Ramos (cell line): ENCODE results near the gene CITED2.

Source experiments
- in situ Hi-C: fragments of 300-500 bp; cut with MboI; formaldehyde crosslinking; loops from one replicate; pipeline ENCODE4 v1.14.3; 2022; ENCODE audit warnings: low sequenced_read_pairs; ENCODE audit not compliant: unreplicated experiment

Gene CITED2

DNA sequence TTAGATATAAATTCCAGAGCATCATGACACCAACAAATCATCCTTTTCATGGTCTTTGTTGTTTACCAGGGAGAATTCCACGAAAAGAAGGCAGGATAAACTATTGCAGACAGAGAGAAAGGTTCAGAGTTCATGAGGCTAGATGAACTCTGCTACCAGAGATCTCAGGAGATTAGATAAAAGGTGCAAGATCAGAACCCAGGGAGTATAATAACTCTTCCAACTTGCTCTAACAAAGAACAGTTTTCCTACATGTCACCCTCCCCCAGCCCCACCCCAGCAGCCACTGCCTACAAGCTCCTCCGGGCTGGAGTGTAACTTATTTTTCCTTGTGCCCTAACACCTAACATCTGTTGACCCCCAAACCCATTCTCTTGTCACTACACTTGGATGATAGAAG is 13.9 kb upstream of the CITED2 start:
- in situ Hi-C loops = no loop called here

GRCh38 chr6:139386404-139386803 is 12.0 kb upstream of the CITED2 start:
- in situ Hi-C loops = no loop called here

DNA sequence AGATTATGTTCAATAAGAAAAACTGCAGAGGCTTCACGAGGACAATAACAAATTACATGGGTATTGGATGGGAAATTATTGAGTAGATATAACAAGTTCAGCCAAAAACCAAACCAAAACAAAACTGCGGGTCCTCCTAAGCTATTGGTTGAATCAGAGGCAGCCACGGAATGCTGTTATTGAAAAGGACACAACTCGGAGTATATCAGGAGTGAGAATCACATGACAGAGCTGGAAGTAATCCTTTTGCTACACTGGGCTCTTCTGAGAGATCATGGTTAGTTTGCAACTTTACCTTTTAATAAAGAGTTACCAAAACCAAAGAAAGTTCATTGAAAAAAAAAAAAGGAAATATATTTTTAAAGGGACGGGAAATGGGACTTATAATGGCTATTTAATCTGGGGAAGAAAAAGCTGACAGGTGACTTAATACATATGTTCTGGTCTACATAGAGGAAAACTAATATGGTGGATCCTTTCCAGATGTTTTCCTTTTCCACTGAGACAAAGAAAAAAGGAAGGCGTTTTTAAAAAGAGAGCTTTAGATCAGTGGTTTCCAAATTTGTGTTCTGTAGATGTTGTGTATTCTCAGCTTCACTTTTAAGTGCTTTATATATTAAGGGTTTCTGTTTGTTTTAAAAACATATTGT is 6.9 kb upstream of the CITED2 start:
- in situ Hi-C loops = no loop called here

- in situ Hi-C loops = no loop called here
Observed at GRCh38 chr6:139380611-139381010, 6.2 kb upstream of the CITED2 start.

DNA sequence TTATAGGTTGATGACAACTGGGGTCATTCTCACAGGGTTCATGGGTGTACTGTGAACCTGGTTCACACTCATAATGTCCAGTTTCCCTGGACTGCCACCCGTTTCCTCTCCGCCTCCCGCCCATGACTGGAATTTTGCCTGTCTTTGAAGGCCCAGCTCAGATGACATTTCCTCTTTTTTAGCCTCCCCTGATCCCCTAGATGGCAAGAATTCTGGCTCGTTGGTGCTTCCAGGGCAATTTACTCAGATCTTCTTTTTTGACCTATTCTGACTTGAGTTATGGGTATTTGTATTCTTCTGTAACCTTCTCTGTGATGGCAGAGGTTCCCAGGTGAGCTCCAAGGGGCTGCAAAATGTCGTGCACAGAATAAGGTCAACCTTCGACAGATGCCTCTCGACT is 5.7 kb upstream of the CITED2 start:
- in situ Hi-C loops = no loop called here

GRCh38 chr6:139378882-139379341 is 4.5 kb upstream of the CITED2 start:
- in situ Hi-C loops = no loop called here

- in situ Hi-C loops = no loop called here
Observed at GRCh38 chr6:139378226-139378625, 3.8 kb upstream of the CITED2 start.

- in situ Hi-C loops = no loop called here
Observed at GRCh38 chr6:139376604-139377218, 2.3 kb upstream of the CITED2 start.

DNA sequence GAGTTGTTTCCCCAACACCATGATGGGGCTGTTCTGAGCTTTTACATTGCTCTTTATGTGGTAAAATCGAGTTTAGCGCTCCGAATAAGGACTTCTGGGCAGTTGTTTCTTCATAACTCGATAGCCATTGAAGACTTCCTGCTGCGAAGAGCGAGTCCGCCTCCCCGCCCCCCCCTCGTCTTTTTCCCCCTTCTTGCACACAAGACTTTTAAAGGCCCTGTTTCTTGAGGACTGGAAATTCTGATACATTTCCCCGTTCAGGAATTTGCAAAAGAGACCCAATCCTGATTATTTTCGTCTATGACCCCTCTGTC is 1.5 kb upstream of the CITED2 start:
- in situ Hi-C loops = no loop called here

DNA sequence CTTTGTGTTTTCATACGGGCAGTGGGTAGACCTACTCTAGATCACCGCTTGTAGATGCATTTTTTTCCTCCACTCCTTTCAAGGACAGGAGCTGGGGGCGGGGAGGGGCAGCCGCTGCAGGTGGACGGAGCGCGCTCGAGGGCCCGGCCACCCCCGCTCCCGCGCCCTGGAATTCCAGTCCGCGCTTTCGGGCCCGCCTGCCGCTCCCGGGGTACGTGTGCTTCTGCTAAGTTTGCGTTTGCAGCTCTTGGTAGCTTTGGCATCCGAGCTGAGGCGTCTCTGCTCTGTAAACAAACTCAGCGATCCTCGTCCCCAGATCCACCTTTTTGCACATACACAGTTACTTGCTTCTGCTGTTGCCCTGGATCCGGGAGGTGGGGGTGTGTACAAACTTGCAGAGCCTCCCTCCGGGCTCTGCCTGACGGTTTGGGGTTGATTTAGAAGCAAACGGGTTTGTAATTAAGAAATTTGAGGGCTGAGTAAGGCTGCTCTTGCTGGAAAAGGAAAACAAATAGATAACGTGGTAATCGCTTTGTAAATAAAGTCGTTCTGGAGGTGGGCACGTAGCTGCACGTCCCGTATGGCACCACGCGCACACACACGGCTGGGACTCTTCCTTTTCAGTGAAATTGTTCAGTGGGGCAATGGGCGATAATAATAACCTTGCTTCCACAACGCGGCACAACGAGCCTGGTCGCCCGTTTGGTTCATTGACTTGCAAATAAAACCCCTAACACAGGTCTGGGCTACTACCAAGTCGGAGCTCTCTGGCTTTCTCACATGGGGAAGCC is 973 bp upstream of the CITED2 start:
- in situ Hi-C loops = no loop called here

DNA sequence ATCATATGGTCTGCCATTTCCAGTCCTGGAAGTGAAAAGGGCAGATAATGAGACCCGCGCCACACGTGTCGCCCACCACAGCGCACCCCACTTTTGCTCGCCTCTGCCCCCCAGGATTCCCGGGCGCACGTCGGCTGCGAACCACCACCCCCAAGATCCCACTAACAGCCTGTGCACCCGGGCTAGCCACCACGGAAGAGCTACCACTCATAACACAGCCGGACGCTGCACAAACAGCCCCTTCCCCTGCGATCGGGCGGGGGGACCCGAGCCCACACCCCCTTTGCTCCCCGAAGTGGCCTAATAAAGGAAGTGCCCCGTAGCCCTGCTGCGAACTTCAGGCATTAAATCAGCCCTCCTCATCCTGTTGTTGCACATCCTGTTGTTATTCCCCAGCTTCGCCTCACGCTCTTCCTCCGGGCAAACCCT is 506 bp downstream of the CITED2 start:
- in situ Hi-C loops = loop anchor here (25.0 kb wide), 1 partner anchor 787 kb away; no protein-coding TSS in a partner anchor

DNA sequence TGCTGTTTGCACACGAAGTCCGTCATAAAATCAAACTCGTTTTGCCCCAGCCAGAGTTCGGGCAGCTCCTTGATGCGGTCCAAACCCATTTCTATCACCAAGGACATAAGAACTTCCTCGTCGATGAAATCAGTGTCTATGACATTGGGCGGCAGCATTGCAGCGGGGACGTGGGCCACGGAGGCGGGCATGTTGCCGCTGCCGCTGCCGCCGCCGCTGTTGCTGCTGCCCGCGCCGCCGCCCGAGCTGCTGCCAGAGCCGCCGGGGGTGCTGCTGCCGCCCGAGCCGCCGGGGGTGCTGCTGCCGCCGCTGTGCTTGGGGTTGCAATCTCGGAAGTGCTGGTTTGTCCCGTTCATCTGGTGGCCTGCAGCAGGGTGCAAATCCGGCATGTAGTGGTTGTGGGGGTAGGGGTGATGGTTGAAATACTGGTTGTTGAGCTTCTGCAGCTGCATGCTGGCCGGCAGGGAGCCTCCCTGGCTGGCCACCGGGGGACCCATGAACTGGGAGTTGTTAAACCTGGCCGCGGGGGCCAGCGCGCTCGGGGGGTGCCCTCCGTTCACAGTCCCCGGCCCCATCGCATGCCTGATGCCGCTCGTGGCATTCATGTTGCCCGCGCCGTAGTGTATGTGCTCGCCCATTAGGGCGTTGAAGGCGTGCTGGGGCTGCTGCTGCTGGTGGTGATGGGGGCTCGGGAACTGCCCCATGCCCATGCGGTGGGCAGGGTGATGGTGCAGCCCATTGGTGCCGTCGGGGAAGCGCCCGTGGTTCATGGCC is 1.1 kb downstream of the CITED2 start:
- in situ Hi-C loops = loop anchor here (25.0 kb wide), 1 partner anchor 786 kb away; no protein-coding TSS in a partner anchor

- in situ Hi-C loops = loop anchor here (25.0 kb wide), 1 partner anchor 785 kb away; no protein-coding TSS in a partner anchor
Observed at GRCh38 chr6:139372326-139373153, 1.9 kb downstream of the CITED2 start.

DNA sequence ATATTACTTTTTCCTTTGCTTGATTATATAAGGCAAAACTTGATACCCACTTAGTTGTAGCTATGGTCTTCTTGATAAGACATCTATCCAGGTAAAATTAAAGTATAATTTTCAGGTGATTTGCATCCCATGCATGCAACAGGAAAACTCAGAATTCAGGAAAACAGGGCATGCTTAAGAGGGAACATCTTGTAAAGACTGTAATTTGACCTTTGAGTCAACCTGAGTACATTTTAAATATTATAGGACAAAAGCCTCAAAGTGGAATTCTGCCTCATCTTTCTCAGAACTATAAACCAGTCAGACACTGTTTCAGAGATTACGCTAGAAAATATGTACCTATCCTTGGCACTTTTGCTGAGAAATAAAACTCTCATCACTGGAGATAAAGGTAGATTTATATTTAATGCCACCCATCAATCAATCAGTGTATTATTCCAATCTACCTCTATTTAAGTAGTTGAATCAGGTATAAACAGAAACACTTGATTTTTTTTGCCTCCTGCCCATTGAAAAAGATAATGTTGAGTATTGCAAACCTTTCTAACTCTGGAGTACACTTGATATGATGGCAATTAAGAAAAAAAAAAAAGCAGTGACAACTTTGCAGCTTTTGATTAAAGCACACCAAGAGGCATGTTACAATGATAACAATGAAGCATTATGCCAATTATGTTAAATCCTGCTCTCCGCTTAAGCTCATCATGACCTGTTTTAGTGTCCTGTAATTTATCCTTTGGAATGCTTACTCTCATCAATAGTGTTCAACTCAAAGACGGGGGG is 2.8 kb downstream of the CITED2 start:
- in situ Hi-C loops = loop anchor here (25.0 kb wide), 1 partner anchor 784 kb away; no protein-coding TSS in a partner anchor

DNA sequence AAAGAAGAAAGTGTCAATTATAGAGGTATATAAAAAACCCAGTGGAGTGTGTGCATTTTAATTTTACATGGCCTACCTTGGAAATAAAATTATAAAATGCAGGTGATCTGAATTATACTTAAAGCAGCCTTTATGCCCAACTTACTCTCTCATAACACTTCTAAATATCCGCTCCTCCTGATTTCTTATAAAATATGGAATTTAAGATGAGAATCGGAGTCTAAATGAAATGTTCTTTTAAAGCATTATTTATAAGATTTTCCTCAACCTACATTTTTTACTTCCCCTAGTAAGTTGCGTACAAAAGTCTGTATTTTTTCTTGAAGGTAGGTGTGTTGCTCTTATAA is 3.5 kb downstream of the CITED2 start:
- in situ Hi-C loops = loop anchor here (25.0 kb wide), 1 partner anchor 784 kb away; no protein-coding TSS in a partner anchor

DNA sequence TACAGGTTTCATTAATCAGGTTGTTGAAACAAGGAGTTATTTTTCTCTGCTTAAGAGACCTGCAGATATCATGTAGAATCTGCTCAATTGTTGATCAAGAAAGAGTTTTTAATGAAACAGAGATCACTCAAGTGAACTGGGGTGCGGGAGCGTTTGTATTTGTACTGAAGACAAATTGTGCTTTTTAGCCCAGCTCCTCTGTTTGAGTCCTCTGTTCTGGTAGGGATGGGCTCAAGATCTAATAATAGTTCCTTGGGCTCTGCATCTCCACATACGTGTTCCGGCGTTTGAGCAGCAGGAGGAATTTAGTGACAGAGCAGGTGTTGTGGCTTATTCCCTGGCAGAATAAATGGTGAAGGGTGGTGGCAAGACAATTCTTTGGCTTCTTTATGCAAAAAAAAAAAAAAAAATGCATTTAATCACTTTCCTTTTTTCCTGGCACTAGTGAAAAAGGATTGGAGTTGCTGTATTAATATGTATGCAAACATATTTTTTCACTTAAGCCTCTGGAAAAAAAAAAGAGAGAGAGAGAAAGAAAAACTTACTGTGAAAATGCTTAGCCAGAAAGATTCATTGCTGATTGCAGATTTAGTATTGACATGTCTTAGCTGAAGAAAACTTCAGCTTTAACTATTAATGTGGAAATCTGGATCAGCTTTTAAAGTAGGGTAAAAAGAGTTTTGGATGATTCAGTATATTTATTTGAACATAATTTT is 4.0 kb downstream of the CITED2 start:
- in situ Hi-C loops = loop anchor here (25.0 kb wide), 1 partner anchor 783 kb away; no protein-coding TSS in a partner anchor

DNA sequence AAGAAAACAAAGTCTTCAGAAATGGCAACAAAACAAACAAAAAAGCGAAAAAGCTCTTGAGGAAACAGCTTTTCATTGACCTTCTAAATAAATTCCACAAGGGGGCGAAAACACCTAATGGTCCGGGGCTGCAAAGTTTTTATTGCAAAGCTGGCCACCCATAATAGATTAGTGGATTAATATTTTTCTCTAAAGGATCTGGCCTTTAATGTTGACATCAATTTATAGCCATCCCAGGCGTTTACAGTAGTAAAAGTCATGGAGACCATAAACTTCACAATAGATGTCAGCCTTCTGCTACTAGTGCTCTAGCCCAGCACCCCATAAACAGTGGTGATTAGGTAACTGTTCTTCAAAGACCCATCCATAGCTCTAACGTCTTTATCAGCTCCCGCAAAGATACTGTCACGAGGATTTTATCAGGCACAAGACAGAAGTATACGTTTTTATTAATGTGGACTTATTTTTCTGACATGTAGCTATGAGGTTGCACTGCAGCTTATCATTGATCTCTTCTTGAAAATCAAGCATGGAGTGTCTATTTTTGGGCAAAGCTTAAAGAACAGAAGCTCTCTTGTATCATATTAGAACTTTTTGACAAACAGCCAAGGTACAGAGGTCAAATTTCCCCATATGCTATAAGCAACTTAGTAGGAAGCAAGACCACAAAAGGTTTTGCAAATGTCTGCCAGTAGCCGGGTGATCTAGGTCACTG is 4.7 kb downstream of the CITED2 start:
- in situ Hi-C loops = loop anchor here (5.0 to 25.0 kb wide), 4 partner anchors 162 to 782 kb away; no protein-coding TSS in a partner anchor
